GM19035 (cell line): Measurements from ENCODE around the gene LAMC1.

Experiments used
- ATAC-seq: cut with Tn5 transposase; IDR thresholded peaks from one replicate; pipeline ENCODE4 v1.9.1; 2021; ENCODE audit not compliant: unreplicated experiment

Gene LAMC1

DNA sequence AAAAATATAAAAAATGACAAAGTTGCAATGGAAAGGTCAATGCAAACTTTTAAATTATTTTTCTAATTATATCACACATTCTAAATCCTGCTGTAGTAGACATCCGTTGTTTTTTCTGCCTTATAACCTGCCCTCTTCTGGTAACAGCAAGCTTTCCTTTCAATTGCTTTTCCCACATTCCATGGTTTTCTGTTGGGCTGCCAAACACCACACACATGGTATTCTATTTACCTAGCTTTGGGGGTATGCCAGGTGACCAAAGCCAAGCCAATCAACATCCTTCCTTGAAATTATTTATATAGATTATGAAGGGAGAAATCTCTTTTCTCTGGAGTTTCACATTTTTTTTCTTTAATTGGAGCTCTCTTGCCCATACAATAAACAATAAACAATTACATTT lies 3.4 kb upstream of the LAMC1 start:
- ATAC-seq = no peak

DNA sequence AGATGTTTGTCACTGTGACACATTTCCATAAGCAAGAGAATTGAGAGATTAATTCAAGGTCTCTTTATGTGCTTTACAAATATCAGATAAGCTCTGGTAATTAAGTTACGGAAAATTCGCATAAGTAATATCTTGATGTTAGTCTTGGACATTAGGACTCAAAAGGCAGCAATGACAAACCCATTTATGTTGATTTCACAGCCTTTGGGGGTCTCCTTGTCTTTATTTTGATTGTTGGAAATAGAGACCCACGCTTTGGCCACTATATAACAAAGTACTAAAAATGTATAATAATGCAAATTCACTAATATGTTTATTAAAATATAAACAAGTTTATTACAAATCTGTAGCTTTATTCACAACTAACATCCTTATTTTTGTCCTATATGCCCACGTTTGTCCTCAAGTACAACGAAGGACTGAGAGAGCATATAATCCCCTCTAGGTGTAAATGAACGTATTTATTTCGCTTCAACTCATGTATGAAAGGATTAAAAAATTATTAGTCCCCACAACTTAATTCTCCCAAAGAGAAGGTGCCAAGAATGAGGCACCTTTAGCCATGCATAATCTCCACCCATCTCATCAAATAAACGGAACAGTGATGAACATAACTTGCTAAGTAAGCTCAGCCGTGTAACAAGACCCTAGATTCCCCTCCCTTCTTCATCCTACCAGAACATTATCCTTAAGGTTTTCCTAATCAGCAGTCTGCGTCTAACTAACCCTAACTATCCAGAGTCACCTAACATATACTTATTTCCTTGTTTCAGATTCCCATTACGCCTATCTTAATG lies 1.6 kb upstream of the LAMC1 start:
- ATAC-seq = no peak

DNA sequence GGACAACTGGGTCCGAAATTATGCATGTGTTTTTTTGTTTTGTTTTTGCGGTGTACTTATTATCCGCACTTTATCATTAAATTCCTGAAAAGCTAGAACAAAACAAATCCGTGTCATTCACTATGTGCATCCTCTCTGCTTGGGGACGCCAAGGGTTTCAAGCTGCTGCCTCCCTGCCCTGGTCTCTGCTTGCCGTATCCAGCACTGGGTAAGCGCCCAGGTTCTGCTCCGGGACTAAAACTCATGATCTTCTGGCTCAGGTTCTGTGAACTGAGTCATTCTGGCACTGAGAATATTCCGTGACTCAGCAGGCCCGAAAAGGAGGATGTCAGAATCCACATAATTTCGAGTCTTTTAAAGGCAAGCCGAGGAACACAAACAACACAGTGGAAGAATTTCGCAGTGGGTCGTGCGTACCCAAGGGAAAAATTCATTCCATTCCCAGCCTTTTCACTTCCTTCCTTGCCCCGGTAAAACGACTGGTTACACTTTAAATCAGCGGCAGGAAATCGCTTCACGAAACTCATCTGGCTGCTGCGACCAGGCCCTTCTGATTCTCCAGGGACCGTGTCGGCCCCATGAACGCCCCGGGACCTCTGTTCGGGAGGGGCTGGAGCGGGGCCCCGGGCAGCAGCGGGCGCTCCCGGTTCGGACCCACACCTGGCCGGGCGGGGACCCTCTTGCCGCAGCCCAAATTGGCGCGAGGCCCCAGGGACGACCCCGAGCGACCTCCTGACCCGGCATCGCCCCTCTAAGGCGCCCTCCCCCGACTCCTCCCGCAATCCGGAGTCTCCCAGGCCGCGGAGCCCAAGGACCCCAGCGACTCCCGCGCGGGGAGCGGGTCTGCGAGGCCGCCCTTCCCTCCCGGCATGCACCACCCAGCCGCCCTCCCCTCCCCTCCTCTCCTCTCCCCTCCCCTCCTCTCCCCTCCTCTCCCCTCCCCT lies 746 bp upstream of the LAMC1 start:
- peak; percentile 35 for ATAC-seq

DNA sequence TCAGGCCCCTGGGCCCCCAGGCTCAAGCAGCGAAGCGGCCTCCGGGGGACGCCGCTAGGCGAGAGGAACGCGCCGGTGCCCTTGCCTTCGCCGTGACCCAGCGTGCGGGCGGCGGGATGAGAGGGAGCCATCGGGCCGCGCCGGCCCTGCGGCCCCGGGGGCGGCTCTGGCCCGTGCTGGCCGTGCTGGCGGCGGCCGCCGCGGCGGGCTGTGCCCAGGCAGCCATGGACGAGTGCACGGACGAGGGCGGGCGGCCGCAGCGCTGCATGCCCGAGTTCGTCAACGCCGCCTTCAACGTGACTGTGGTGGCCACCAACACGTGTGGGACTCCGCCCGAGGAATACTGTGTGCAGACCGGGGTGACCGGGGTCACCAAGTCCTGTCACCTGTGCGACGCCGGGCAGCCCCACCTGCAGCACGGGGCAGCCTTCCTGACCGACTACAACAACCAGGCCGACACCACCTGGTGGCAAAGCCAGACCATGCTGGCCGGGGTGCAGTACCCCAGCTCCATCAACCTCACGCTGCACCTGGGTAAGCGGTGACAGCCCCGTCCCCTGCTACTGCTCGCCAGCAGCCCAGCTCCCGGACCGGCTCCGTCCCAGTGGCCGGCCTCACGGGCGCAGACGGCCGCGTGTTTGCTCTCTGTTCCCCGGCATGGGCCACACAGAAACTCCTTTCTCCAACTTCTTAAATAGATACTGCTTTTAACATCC lies 539 bp downstream of the LAMC1 start:
- peak; percentile 69 for ATAC-seq

DNA sequence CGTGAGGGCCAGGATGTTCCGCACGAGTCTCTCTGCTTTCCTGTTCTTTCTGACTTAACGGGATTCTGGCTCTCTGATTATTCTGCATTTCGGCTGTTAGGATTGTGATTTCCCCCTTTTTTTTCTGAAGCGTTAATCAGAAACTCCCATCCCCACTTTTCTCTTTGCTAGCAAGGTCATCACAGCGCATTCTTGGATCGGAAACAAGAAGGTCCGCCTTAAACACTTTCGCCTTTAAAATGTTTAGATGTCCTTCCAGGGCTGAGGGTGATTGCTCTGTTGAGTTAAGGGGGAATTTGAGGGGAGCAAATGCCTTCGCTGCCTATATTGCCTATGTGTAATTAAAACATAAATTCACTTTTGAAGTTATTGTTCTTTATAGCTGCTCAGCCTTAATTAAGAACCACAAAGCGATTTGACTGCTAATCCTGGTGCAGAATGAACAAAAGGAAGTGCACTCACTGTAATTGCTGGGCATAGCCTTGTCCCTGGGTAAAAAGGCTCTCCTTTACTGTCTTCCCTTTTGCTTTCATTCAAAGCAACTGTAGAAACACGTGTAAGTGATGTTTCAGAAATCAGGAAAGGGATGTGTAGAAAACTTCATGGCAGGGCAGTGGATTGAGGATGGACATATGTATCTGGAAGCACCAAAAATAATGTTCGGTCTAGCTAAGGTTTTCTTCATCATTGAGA lies 1.2 kb downstream of the LAMC1 start:
- ATAC-seq = no peak

DNA sequence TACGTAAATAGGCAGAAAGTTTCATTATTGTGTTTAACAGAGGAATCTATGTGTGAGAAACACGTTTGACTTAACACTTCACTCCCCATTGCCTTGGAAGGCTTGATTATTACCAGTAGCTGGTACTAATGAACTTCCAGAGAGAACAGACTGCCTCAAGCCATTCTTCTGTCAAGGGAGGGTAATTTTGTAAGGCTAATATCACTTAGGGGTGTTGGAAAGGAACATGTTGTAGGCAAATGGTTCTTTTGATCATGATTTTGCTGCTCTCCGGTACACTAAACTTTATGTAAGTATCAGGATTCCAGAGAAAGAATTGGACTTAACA lies 1.8 kb downstream of the LAMC1 start:
- no peak for ATAC-seq

DNA sequence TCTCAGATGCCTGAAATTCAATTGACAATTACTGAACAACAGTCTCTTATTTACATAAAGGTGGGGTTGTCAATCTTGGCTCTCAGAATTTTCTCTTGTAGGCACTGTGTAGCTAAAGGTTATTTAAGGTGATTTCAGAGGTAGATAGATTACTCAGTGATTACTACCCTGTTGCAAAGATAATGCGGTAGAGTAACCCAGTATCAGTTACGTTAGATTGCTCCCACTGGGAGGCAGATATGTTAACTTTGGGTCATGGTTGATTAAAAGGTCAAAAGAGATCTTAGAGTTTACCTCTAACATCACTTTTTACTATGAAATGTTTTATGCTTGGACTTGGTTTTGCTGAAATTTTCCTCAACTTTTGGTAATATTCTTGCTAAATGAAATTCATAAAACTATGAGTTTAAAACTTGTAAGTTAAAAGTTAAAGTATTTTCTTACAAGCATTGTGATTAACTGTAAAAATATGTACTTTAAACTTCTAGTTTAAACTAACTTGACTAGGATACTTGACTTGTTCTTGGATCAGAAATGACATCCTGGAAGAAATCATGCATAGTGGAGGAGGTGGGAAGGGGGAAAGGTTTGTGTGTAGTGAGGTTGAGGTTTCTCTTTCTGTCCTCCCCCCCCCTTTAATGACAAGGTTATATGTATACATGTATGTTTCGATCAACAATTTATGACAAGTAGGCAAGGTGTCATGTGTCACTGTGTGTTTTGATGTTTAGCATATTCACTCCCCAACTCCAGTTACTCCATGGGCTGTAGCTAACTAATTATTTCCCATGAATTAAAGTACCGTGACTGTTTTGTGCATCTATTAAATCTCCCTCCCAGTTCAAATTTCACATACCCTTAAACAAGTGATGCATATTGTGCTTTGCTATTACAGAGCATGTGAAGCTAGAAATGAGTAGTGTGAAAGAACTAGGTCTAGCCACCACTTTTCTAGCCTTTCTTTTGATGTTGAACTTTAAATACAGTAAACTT lies 2.9 kb downstream of the LAMC1 start:
- no peak for ATAC-seq

DNA sequence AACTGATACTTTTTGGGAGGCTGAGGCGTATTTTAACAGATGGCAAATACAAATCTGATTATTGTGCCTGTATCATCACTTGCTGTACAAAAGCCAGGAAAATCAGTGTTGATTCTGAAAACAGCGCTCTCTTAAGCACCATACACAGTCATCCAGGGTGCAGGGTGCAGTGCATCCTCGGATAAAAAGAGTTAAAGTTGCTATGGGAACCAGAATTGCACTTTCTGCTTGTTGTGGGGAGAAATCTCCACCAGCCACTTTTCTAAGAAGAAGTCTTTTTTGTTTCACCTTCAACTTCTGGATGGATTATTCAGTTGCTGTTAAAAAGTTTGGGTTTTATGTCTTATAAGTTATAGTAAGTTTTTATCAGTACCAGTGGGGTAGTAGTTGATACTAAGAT lies 3.8 kb downstream of the LAMC1 start:
- no peak for ATAC-seq

DNA sequence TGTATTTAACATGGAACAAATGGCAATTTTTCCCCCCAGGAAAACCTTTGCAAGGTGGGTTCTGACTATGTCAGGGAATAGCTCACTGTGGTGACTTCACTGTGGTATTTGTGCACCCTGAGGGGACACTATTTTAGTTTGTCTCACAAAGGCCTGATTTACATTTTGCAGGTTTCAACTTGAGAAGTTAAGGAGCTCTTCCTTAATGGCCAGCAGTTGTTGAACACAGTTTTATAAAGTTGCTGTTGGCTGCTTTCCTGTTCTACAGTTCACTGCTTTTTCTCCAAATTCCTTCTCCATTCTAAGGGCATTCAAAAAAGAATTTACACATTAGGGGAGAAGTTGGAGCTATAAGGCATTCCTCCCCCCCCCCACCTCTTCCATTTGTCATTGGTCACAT lies 4.6 kb downstream of the LAMC1 start:
- no peak for ATAC-seq

DNA sequence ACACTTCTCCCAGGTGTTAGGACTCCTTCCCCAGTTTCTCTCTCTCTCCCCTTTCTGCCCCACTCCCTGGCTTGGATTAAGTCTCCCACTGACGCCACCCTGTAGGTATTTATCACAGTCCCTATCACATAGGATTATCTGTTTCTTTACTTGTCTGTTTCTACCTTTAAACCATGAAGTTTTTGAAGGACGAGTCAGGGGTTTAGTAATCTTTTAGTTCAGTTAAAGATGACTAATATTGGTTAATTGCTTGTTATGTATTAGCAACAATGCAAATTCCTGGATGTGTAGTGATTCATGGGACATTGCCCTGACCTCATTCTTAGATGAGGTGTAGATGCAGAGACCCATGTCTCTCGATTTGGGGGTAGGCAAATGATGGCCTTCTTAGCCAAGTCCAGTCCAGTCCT lies 6.4 kb downstream of the LAMC1 start:
- no peak for ATAC-seq

DNA sequence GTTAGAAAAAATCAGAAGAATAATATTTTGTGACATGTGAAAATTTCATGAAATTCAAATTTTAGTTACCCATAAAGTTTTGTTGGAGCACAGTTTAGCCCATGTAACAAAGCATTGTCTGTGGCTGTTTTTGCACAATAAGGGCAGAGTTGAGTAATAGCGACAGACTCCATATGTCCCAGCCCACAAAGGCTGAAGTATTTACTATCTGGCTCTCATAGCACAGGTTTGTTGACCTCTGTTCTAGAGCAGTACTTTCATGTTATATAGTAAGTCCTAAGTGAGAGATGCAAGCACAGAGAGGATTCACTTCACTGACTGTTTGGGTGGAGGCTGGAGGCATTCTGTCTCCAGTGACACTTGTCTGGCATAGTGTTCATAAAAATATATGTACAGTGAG lies 6.8 kb downstream of the LAMC1 start:
- no peak for ATAC-seq

DNA sequence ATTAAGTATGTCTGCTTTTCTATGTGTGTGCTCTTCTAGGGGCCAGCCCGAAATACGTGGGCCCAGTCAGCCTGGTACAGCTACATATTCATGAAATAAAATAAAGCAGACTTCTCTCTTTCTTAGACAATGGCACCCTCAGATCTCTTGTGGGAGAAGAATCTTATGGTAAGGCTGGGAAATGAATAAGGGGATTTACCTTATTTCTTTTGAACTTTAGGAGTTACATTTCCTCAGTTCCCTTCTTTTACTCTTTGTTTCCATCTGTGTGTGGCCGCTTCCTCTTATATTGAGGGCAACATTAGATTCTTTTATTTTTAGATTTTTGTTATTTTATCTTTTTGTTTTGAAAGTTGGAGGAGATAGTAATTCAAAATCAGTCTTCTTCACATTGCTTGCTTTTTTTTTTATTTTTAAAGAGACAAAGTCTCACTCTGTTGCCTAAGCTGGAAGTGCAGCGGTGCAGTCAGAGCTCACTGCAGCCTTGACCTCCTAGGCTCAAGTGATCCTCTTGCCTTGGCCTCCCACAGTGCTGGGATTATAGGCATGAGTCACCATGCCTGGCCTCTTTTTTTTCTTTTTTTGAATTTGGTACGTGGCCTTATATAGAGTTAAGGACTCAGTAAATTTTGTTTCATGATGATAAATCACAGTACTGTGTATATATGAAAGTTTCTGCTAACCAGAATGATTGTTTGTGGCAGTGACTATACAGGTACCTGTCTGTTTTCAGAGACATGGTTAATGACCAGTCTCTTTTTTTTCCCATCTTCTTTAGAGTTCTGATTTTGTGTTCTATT lies 9.1 kb downstream of the LAMC1 start:
- no peak for ATAC-seq

DNA sequence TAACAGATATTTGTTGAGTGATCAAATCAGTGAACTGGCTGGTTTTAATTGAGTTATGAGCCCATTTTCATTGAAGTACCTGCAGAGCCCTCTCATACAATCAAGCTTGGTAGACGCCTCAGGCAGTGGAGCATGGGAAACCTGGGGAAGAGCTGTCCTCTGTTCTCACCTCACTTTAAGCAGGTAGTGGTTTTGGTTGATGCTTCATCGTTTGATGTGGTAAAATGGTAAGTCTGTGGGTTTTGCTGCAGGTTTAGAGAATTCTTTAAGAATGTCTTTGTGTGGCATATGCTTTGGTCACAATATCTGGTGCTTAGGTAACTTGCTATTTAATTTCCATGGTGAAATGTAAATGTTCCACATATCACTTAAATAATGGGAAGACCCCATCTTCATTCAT lies 10.0 kb downstream of the LAMC1 start:
- no peak for ATAC-seq

DNA sequence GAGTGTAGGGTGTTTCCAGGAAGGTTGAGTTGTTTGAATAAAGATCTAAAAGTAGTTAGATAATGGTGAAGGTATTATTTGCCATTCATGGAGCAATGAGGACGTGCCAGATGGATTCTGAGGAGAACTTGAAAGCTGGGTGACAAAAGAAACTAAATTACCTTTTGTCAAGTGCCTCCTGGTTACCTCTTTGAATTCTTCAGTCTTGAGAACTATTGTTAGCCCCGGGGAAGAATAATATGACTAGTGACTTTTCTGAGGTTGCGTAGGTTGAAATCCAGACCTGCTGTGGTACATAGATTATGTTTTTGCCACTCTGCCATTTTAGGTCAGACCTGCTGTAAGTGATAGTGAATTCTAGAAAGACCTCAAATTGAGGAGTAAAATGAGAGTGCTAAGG lies 11.5 kb downstream of the LAMC1 start:
- ATAC-seq = no peak

DNA sequence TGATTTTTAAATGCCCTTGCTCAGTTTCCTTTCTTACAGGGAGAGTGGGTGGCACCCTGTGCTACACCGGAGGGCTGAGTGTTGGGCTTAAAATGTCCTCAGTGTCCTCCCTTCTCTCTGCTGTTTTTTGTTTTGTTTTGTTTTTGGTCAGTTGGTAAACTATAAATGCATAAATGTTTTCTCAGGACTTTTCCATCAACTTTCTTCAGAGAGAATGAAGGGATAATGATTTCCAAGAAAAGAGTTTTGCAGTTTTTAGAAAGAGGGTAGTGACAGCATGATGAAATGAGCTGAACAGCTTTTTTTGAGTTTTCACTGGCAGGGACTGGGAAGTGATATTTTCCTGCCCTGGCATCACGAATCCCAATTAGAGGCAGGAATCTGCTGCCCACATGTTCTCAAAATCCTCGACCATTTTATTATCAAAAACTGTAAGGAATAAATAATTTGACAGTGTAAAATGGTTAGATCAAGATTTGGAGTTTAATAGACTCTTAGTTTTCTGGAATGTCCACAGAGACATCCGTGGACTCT lies 15.2 kb downstream of the LAMC1 start:
- no peak for ATAC-seq

DNA sequence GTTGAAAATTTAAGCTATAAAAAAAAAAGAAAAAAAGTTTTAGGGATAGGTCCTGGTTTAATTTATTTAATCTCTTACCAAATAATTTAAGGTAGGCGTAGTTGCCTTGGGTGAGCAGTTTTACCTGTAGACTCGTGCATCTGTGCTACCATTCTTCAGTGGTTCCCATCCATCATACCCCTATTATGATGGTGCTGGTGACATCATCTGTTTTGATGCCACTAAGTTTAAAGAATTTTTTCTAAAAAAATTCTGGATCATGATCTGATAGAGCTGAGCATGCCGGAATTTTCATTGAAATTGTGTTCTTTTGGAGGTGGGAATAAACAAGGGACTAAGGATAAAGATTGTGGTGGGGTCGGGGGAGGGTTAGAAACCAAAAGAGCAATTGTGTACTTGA lies 15.7 kb downstream of the LAMC1 start:
- ATAC-seq = no peak

DNA sequence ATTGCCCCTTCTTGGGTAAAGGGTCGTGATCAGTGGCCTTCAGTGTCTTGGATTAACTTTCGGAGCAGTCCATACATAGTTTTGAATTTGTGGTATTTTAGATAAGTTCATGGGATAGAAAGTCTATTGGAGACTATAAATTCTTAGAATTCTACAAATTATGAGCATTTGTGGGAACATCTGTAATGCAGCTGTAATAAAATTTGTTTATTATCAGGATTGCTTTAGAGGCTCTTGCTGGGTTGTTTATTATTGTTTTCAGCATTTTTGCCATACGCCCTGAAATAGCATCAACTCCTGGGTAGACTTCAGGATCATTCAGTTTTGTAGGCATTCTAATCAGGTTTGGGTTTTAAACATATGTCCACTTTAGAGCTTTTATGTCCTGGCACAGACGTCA lies 16.1 kb downstream of the LAMC1 start:
- ATAC-seq = no peak

DNA sequence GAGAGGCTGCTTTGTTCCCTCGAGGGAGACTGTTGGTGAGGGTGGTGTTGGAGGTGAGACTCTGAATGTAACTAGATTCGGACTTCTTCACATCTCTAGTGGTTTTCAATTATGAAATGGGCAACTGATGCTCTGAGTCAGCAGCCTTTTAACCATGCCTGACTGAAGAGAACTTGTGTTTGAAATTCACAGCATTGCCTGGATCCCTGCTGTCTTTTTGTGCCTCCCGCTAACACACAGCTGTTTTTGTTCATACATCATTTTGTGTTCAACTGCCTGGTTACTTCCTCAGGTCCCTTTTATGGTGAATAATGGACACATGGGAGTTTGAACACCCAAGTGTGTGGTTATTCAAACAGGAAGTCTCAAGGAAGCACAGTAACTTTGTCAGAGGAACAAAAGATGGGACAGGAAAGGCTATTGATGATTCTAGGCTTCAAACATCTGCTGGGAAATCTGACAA lies 16.8 kb downstream of the LAMC1 start:
- ATAC-seq = no peak

DNA sequence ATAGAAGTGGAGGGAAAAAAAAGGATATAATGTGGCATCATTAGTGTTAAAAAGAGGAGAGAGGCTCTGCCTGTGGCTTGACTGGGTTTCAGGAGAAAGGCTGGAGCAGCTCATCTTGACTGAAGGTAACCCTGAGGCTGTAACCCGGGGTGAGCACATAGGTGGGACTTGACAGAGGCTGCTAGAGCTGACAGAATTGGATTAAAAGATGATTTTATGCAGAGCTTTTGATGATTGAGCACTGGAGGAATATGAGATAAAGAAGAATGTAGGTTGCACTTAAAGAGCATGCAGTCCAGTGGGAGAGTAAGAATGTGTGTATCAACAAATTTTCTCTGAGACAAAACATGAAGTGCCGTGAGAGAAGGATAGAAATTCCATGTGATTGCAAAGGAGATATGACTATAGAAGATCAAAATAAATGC lies 17.3 kb downstream of the LAMC1 start:
- no peak for ATAC-seq
